SK-N-SH (cell line): Measurements from ENCODE around the gene SLC14A1. TPM values are rescaled to one million over a fixed set of nuclear protein-coding genes. Genes with fewer than 3 reads are reported as not detected.

Experiments used
- CTCF ChIA-PET: fragments of 300-600, 350-600 bp; formaldehyde crosslinking; extraction: SDS; loops from one replicate; lab custom pipeline; 2021; lab: Yijun Ruan, JAX
- POLR2A ChIA-PET: fragments of 350-600 bp; sonication (Branson Sonifier 250); formaldehyde crosslinking; extraction: SDS; loops from one replicate; lab custom pipeline; 2020; ENCODE audit warnings: antibody characterized with exemption, inconsistent platforms; lab: Yijun Ruan, JAX
- DNase-seq: peaks from one replicate; pipeline ENCODE4 v3.0.0; 2012
- H2AFZ ChIP-seq: fragments of 200-600 bp; sonication (generic); 2 replicates; pipeline ENCODE4 v1.8.1; 2016; ENCODE audit warnings: antibody characterized with exemption, mild to moderate bottlenecking, low read depth
- H3F3A ChIP-seq: fragments of 200-600 bp; sonication (generic); replicated peaks from 2 replicates; pipeline ENCODE3; 2016; ENCODE audit warnings: antibody characterized with exemption, mild to moderate bottlenecking; ENCODE audit not compliant: insufficient read depth
- H3K27ac ChIP-seq, 2 experiments: fragments of 200-500 bp in 1 of 2; fragments of 200-600 bp in 1 of 2; sonication (Bioruptor generic) in 1 of 2; sonication (generic), shearing (Covaris generic) in 1 of 2; 2 replicates each; pipeline versions ENCODE4 v1.5.1 to v1.6.1; 2014 to 2016; ENCODE audit warnings: low read depth in 2 of 2, inconsistent platforms in 1 of 2, low read length in 1 of 2, mild to moderate bottlenecking in 1 of 2, mixed read lengths in 1 of 2
- H3K27me3 ChIP-seq: fragments of 200-600 bp; sonication (generic), shearing (Covaris generic); 2 replicates; pipeline ENCODE4 v1.6.1; 2016; ENCODE audit warnings: mixed run types; ENCODE audit not compliant: insufficient read depth
- H3K36me3 ChIP-seq, 2 experiments: fragments of 200-500 bp in 1 of 2; fragments of 200-600 bp in 1 of 2; sonication (Bioruptor generic) in 1 of 2; sonication (generic) in 1 of 2; replicated peaks in 1 of 2; 2 replicates each; pipeline versions ENCODE3 to v1.5.1; 2014 to 2016; ENCODE audit warnings: low read length in 1 of 2, mild to moderate bottlenecking in 1 of 2; ENCODE audit not compliant: insufficient read depth in 2 of 2, control insufficient read depth in 1 of 2
- H3K4me1 ChIP-seq, 2 experiments: fragments of 200-500 bp in 1 of 2; fragments of 200-600 bp in 1 of 2; sonication (Bioruptor generic) in 1 of 2; sonication (generic), shearing (Covaris generic) in 1 of 2; 2 replicates each; pipeline versions ENCODE4 v1.5.1 to v1.6.1; 2014 to 2016; ENCODE audit warnings: low read depth in 1 of 2, low read length in 1 of 2, mixed run types in 1 of 2; ENCODE audit not compliant: insufficient read depth in 2 of 2, control insufficient read depth in 1 of 2
- H3K4me2 ChIP-seq: fragments of 200-600 bp; sonication (generic), shearing (Covaris generic); 2 replicates; pipeline ENCODE4 v1.6.1; 2017; ENCODE audit warnings: mixed run types
- H3K4me3 ChIP-seq, 2 experiments: fragments of 200-500 bp in 1 of 2; fragments of 200-600 bp in 1 of 2; sonication (Bioruptor generic) in 1 of 2; sonication (generic), shearing (Covaris generic) in 1 of 2; 2 replicates each; pipeline versions ENCODE4 v1.5.1 to v1.8.1; 2014 to 2016; ENCODE audit warnings: low read depth in 2 of 2, inconsistent platforms in 1 of 2, low read length in 1 of 2, mild to moderate bottlenecking in 1 of 2, mixed read lengths in 1 of 2, moderate library complexity in 1 of 2
- H3K79me2 ChIP-seq: fragments of 200-600 bp; sonication (generic); 2 replicates; pipeline ENCODE4 v1.8.1; 2017; ENCODE audit warnings: mild to moderate bottlenecking; ENCODE audit not compliant: insufficient read depth
- H3K9ac ChIP-seq: fragments of 200-600 bp; sonication (generic); 2 replicates; pipeline ENCODE4 v1.6.1; 2017; ENCODE audit warnings: mixed run types
- H3K9me2 ChIP-seq: fragments of 200-600 bp; sonication (generic); 2 replicates; pipeline ENCODE4 v1.6.1; 2017; ENCODE audit warnings: mixed run types
- H3K9me3 ChIP-seq: fragments of 200-600 bp; sonication (generic); 2 replicates; pipeline ENCODE4 v1.6.1; 2017; ENCODE audit warnings: mixed run types, mild to moderate bottlenecking, moderate library complexity
- H4K20me1 ChIP-seq: fragments of 200-600 bp; sonication (generic); 2 replicates; pipeline ENCODE4 v1.6.1; 2017; ENCODE audit warnings: mild to moderate bottlenecking, mixed run types; ENCODE audit not compliant: insufficient read depth
- CHD2 ChIP-seq: fragments of 150-350 bp; IDR thresholded peaks from 2 replicates; pipeline ENCODE4 v1.6.1; 2018; ENCODE audit warnings: low read length; ENCODE audit not compliant: partially characterized antibody
- ELF1 ChIP-seq: IDR thresholded peaks from 2 replicates; pipeline ENCODE4 v1.4.0; 2012
- EZH2phosphoT487 ChIP-seq: fragments of 200-600 bp; sonication (generic); IDR thresholded peaks from 2 replicates; pipeline ENCODE4 v1.6.1; 2017; ENCODE audit warnings: low read depth, mixed run types, mild to moderate bottlenecking, antibody characterized with exemption, moderate library complexity, borderline replicate concordance
- FOSL2 ChIP-seq: IDR thresholded peaks from 2 replicates; pipeline ENCODE4 v1.4.0; 2012; ENCODE audit warnings: low read depth, mild to moderate bottlenecking, moderate library complexity, borderline replicate concordance
- GABPA ChIP-seq: IDR thresholded peaks from 2 replicates; pipeline ENCODE4 v1.4.0; 2012; ENCODE audit warnings: low read depth, mild to moderate bottlenecking
- GATA2 ChIP-seq: sonication (generic); formaldehyde crosslinking; IDR thresholded peaks from 2 replicates; pipeline ENCODE4 v1.5.0; 2020; ENCODE audit warnings: mild to moderate bottlenecking, missing genetic modification reagents
- JUND ChIP-seq: IDR thresholded peaks from 2 replicates; pipeline ENCODE4 v1.4.0; 2012
- MEF2A ChIP-seq: IDR thresholded peaks from 2 replicates; pipeline ENCODE4 v1.4.0; 2012; ENCODE audit warnings: low read depth, borderline replicate concordance
- MXI1 ChIP-seq: IDR thresholded peaks from 2 replicates; pipeline ENCODE4 v1.6.1; 2012; ENCODE audit warnings: mild to moderate bottlenecking, low read depth, low read length, improper control_type of control experiment
- NFIC ChIP-seq: IDR thresholded peaks from 2 replicates; pipeline ENCODE4 v1.4.0; 2012; ENCODE audit warnings: borderline replicate concordance
- NRF1 ChIP-seq: IDR thresholded peaks from 2 replicates; pipeline ENCODE4 v1.6.1; 2012; ENCODE audit warnings: low read depth, mild to moderate bottlenecking, low read length
- POLR2AphosphoS5 ChIP-seq: IDR thresholded peaks from 2 replicates; pipeline ENCODE4 v1.6.1; 2012; ENCODE audit warnings: low read depth, low read length
- RFX5 ChIP-seq: IDR thresholded peaks from 2 replicates; pipeline ENCODE4 v1.6.1; 2012; ENCODE audit warnings: mild to moderate bottlenecking, improper control_type of control experiment, low read length
- RXRA ChIP-seq: IDR thresholded peaks from 2 replicates; pipeline ENCODE4 v1.4.0; 2012; ENCODE audit warnings: low read depth, mild to moderate bottlenecking, borderline replicate concordance
- SIN3A ChIP-seq: IDR thresholded peaks from 2 replicates; pipeline ENCODE4 v1.6.1; 2012; ENCODE audit warnings: low read depth, mild to moderate bottlenecking, low read length, moderate library complexity, borderline replicate concordance
- SMC3 ChIP-seq: IDR thresholded peaks from 2 replicates; pipeline ENCODE4 v1.6.1; 2012; ENCODE audit warnings: low read depth, low read length, improper control_type of control experiment
- TAF1 ChIP-seq: IDR thresholded peaks from 2 replicates; pipeline ENCODE4 v1.6.1; 2012; ENCODE audit warnings: low read depth, mild to moderate bottlenecking, low read length, moderate library complexity, borderline replicate concordance
- YY1 ChIP-seq: IDR thresholded peaks from 2 replicates; pipeline ENCODE4 v1.4.0; 2012; ENCODE audit warnings: low read depth, mild to moderate bottlenecking
- WGBS: methylation state at CpG from one replicate; pipeline ENCODE4 v1.1.6; 2017; ENCODE audit warnings: low lambda C conversion rate; 5-methylcytosine and 5-hydroxymethylcytosine counted together
- polyA plus RNA-seq, 3 experiments: library from polyadenylated mRNA; depleted of rRNA; stranded (reverse); fragments of >200 nt; gene quantifications; 2 replicates each; pipeline ENCODE4 v1.2.3, GENCODE V29; 2012
- TF ChIP-seq, protein P1 (sequence below): IDR thresholded peaks from 2 replicates; pipeline ENCODE4 v1.4.0; 2012; ENCODE audit warnings: low read depth, borderline replicate concordance
- TF ChIP-seq, protein P2 (sequence below): fragments of 150-350 bp; IDR thresholded peaks from 2 replicates; pipeline ENCODE4 v1.6.1; 2017; ENCODE audit warnings: antibody characterized with exemption, low read length, low read depth, borderline replicate concordance
- TF ChIP-seq, protein P3 (sequence below): IDR thresholded peaks from 2 replicates; pipeline ENCODE4 v1.6.1; 2012; ENCODE audit warnings: mild to moderate bottlenecking, low read depth, low read length, moderate library complexity
- TF ChIP-seq, protein P4 (sequence below): IDR thresholded peaks from 2 replicates; pipeline ENCODE4; 2012

The SLC14A1 gene
- polyA plus RNA-seq, 1 of the 3 experiments (the other 2 are of a cell fraction), result 2.4 TPM

DNA sequence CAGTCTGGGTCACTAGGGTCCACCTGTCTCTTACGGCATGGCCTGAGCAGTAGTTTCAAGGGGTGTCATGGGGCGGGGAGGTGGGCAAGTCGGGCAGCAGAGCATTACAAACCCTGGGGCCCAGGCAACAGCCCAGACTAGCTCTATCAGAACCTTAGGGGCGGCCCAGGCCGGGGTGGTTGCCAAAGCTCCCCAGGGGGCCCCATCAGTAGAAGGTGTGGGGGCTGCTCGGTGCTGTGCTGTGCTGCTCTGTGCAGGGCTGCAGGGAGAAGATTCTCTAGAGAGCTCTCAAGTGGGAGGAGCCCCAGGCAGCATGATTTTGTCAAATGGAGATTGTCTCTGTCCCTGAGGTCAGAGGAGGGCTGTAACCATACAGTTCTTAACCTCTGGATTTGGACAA lies 36.4 kb upstream of the SLC14A1 start:
- no peak overlapping the region for H2AFZ ChIP-seq

DNA sequence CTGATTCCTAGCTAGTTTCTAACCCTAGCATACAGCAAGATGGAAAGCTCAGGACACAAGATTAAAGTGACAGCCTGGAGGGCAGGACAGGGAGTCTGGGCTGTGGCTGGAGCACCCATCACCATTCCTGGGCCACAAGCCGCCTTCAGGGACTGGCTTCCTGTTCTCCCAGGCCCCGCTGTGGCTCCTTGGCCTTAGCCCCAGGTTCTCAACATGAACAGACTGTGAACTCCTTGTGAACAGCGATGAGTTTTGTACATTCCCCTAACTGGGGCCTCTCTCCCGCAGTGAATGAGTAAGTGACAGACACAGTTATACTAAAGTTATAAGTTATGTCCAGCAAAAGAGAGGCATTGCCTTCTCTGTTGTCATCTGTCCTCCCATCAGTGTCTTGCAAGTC lies 35.9 kb upstream of the SLC14A1 start:
- no peaks in the 10 kb centered on the region for H4K20me1 ChIP-seq
- H3K79me2 ChIP-seq, result no peaks in the 10 kb centered on the region
- peaks cover 0 to 14% of the 10 kb centered on the region in 2 experiments; a peak in 1 of 4 replicates for H3K4me1 ChIP-seq
- 90% methylated on average over 4 of the region's 4 CpGs for WGBS
- POLR2A ChIA-PET, result no interaction called here
- no peak overlapping the region for H3K27ac ChIP-seq
- CTCF ChIA-PET, result interaction anchor here (0.6 to 8.4 kb wide), 11 partner anchors 13 to 762 kb away, joined by 3 to 58 read pairs (median 5); no protein-coding TSS in a partner anchor
- no peak overlapping the region for H3K4me3 ChIP-seq
- no peaks in the 10 kb centered on the region for H3K9me2 ChIP-seq
- H3K9me3 ChIP-seq, result no peaks in the 10 kb centered on the region
- no peaks in the 10 kb centered on the region for H3K27me3 ChIP-seq
- DNase-seq, result no peak
- H3K9ac ChIP-seq, result no peak overlapping the region
- H3K36me3 ChIP-seq, result no peaks in the 10 kb centered on the region
- no peak overlapping the region; the same call in 1 of the 2 replicates for H2AFZ ChIP-seq
- H3K4me2 ChIP-seq, result no peak overlapping the region
- H3F3A ChIP-seq, result no peaks in the 10 kb centered on the region
- TF ChIP-seq, protein P1, sequence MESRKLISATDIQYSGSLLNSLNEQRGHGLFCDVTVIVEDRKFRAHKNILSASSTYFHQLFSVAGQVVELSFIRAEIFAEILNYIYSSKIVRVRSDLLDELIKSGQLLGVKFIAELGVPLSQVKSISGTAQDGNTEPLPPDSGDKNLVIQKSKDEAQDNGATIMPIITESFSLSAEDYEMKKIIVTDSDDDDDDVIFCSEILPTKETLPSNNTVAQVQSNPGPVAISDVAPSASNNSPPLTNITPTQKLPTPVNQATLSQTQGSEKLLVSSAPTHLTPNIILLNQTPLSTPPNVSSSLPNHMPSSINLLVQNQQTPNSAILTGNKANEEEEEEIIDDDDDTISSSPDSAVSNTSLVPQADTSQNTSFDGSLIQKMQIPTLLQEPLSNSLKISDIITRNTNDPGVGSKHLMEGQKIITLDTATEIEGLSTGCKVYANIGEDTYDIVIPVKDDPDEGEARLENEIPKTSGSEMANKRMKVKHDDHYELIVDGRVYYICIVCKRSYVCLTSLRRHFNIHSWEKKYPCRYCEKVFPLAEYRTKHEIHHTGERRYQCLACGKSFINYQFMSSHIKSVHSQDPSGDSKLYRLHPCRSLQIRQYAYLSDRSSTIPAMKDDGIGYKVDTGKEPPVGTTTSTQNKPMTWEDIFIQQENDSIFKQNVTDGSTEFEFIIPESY, result no peak
- TF ChIP-seq FOSL2 (no peak), JUND (no peak), MEF2A (no peak), RXRA (no peak), GATA2 (CRISPR knock-in tag) (no peak), CHD2 (no peak), POLR2AphosphoS5 (no peak), RFX5 (no peak), GABPA (no peak)
- TF ChIP-seq, protein P2, sequence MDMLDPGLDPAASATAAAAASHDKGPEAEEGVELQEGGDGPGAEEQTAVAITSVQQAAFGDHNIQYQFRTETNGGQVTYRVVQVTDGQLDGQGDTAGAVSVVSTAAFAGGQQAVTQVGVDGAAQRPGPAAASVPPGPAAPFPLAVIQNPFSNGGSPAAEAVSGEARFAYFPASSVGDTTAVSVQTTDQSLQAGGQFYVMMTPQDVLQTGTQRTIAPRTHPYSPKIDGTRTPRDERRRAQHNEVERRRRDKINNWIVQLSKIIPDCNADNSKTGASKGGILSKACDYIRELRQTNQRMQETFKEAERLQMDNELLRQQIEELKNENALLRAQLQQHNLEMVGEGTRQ, result no peak

More for the DNA sequence above, 36.4 kb upstream of the SLC14A1 start:
- Histone ChIP-seq H3K27ac (no peak overlapping the region), H3K79me2 (no peaks in the 10 kb centered on the region), H3K9me3 (no peaks in the 10 kb centered on the region), H3K4me1 (peaks cover 0 to 15% of the 10 kb centered on the region in 2 experiments; a peak in 1 of 4 replicates), H3K9me2 (no peaks in the 10 kb centered on the region), H4K20me1 (no peaks in the 10 kb centered on the region), H3K4me2 (no peak overlapping the region), H3K9ac (no peak overlapping the region), H3K36me3 (no peaks in the 10 kb centered on the region), H3F3A (no peaks in the 10 kb centered on the region), H3K4me3 (no peak overlapping the region), H3K27me3 (no peaks in the 10 kb centered on the region)
- WGBS, result 70% methylated on average over 6 of the region's 6 CpGs
- POLR2A ChIA-PET, result no interaction called here
- TF ChIP-seq POLR2AphosphoS5 (no peak), SMC3 (no peak), MXI1 (no peak), NRF1 (no peak), GABPA (no peak), TAF1 (no peak), ELF1 (no peak), MEF2A (no peak), NFIC (no peak), YY1 (no peak), SIN3A (no peak), EZH2phosphoT487 (no peak), FOSL2 (no peak), GATA2 (CRISPR knock-in tag) (no peak)
- TF ChIP-seq, protein P3, sequence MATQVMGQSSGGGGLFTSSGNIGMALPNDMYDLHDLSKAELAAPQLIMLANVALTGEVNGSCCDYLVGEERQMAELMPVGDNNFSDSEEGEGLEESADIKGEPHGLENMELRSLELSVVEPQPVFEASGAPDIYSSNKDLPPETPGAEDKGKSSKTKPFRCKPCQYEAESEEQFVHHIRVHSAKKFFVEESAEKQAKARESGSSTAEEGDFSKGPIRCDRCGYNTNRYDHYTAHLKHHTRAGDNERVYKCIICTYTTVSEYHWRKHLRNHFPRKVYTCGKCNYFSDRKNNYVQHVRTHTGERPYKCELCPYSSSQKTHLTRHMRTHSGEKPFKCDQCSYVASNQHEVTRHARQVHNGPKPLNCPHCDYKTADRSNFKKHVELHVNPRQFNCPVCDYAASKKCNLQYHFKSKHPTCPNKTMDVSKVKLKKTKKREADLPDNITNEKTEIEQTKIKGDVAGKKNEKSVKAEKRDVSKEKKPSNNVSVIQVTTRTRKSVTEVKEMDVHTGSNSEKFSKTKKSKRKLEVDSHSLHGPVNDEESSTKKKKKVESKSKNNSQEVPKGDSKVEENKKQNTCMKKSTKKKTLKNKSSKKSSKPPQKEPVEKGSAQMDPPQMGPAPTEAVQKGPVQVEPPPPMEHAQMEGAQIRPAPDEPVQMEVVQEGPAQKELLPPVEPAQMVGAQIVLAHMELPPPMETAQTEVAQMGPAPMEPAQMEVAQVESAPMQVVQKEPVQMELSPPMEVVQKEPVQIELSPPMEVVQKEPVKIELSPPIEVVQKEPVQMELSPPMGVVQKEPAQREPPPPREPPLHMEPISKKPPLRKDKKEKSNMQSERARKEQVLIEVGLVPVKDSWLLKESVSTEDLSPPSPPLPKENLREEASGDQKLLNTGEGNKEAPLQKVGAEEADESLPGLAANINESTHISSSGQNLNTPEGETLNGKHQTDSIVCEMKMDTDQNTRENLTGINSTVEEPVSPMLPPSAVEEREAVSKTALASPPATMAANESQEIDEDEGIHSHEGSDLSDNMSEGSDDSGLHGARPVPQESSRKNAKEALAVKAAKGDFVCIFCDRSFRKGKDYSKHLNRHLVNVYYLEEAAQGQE, result no peak
- TF ChIP-seq, protein P4, sequence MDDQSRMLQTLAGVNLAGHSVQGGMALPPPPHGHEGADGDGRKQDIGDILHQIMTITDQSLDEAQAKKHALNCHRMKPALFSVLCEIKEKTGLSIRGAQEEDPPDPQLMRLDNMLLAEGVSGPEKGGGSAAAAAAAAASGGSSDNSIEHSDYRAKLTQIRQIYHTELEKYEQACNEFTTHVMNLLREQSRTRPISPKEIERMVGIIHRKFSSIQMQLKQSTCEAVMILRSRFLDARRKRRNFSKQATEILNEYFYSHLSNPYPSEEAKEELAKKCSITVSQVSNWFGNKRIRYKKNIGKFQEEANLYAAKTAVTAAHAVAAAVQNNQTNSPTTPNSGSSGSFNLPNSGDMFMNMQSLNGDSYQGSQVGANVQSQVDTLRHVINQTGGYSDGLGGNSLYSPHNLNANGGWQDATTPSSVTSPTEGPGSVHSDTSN, result no peak
- CTCF ChIA-PET, result interaction anchor here (0.7 to 8.4 kb wide), 10 partner anchors 13 to 386 kb away, joined by 3 to 58 read pairs (median 6); no protein-coding TSS in a partner anchor
- DNase-seq, result no peak
